ENCODE data around the gene GFOD2.

GFOD2 gene

DNA sequence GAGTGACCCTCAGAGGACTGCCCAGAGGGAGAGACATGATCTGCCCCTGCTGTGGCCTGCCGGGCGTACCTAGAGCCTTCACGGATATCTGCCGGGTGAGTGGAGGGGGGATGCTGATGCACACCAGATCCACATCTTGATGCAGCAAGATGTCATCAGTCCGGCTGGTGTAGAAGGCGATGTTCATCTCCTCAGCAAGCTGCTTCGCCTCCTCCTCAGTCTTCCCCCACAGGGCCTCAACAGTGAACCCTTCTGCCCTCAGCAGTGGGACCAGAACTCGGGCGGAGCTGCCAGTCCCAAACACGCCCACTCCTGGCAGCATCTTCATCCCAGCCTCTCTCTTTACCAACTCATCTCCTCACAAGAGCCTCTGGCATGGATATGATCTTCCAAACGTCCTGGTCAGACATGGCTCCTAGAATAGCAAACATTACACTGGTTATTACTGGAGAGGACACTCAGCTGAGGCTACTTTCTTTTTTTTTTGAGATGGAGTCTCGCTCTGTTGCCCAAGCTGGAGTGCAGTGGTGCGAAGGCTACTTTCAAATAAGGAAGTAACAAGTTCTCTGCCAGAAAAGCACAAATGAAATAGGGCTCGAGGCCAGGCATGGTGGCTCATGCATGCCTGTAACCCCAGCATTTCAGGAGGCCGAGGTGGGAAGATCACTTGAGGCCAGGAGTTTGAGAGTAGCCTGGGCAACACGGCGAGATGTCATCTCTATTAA is 33.6 kb downstream of the GFOD2 start:
- no peaks in the 10 kb centered on the region for H4K20me1 ChIP-seq (ENCODE audit: insufficient read depth)
- H3K27ac ChIP-seq = no peak overlapping the region
- H3K4me1 ChIP-seq (ENCODE audit: low read depth, poor library complexity, severe bottlenecking) = no peaks in the 10 kb centered on the region
- H3K9ac ChIP-seq = no peak overlapping the region
- TF ChIP-seq, protein P1, sequence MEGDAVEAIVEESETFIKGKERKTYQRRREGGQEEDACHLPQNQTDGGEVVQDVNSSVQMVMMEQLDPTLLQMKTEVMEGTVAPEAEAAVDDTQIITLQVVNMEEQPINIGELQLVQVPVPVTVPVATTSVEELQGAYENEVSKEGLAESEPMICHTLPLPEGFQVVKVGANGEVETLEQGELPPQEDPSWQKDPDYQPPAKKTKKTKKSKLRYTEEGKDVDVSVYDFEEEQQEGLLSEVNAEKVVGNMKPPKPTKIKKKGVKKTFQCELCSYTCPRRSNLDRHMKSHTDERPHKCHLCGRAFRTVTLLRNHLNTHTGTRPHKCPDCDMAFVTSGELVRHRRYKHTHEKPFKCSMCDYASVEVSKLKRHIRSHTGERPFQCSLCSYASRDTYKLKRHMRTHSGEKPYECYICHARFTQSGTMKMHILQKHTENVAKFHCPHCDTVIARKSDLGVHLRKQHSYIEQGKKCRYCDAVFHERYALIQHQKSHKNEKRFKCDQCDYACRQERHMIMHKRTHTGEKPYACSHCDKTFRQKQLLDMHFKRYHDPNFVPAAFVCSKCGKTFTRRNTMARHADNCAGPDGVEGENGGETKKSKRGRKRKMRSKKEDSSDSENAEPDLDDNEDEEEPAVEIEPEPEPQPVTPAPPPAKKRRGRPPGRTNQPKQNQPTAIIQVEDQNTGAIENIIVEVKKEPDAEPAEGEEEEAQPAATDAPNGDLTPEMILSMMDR (conservative IDR thresholded peaks at IDR 0.05; ENCODE audit: low read depth, low read length) = no peak
- no peaks in the 10 kb centered on the region for H3K79me2 ChIP-seq (ENCODE audit: insufficient read depth, low read depth)
- no peak overlapping the region for H3K4me3 ChIP-seq (IDR thresholded peaks at IDR 0.05; ENCODE audit: insufficient read depth, low read depth, low read length)
- no peaks in the 10 kb centered on the region for H3K27me3 ChIP-seq (ENCODE audit: insufficient read depth, low read depth)
- H2AFZ ChIP-seq (ENCODE audit: low read depth) = no peak overlapping the region
- no peaks in the 10 kb centered on the region for H3K36me3 ChIP-seq (ENCODE audit: insufficient read depth)
- H3K4me2 ChIP-seq = no peak overlapping the region

DNA sequence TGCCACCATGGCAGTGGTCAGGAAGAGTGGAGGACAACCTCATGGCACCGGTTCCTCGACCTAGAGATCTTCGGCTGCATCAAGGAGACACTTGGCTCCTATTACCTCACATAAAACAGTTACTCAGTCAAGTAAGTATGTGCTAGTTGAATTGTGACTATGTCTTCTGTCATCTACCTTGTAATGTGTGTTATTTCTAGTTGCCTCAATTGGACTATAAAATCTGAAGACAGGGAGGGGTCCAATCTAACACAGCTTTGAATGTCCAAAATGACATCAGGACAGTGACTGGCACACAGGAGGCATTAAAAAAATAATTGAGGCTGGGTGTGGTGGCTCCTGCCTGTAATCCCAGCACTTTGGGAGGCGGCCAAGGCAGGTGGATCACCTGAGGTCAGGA is 35.3 kb downstream of the GFOD2 start:
- H3K9ac ChIP-seq = no peak overlapping the region
- H3K36me3 ChIP-seq (ENCODE audit: insufficient read depth) = no peaks in the 10 kb centered on the region
- no peak overlapping the region for H3K27ac ChIP-seq
- no peaks in the 10 kb centered on the region for H3K27me3 ChIP-seq (ENCODE audit: insufficient read depth, low read depth)
- TF ChIP-seq, protein P1 (conservative IDR thresholded peaks at IDR 0.05; ENCODE audit: low read depth, low read length) = no peak
- no peaks in the 10 kb centered on the region for H3K4me1 ChIP-seq (ENCODE audit: low read depth, poor library complexity, severe bottlenecking)
- no peak overlapping the region for H3K4me2 ChIP-seq
- no peaks in the 10 kb centered on the region for H4K20me1 ChIP-seq (ENCODE audit: insufficient read depth)
- no peak overlapping the region for H3K4me3 ChIP-seq (IDR thresholded peaks at IDR 0.05; ENCODE audit: insufficient read depth, low read depth, low read length)
- H2AFZ ChIP-seq (ENCODE audit: low read depth) = no peak overlapping the region
- no peaks in the 10 kb centered on the region for H3K79me2 ChIP-seq (ENCODE audit: insufficient read depth, low read depth)

DNA sequence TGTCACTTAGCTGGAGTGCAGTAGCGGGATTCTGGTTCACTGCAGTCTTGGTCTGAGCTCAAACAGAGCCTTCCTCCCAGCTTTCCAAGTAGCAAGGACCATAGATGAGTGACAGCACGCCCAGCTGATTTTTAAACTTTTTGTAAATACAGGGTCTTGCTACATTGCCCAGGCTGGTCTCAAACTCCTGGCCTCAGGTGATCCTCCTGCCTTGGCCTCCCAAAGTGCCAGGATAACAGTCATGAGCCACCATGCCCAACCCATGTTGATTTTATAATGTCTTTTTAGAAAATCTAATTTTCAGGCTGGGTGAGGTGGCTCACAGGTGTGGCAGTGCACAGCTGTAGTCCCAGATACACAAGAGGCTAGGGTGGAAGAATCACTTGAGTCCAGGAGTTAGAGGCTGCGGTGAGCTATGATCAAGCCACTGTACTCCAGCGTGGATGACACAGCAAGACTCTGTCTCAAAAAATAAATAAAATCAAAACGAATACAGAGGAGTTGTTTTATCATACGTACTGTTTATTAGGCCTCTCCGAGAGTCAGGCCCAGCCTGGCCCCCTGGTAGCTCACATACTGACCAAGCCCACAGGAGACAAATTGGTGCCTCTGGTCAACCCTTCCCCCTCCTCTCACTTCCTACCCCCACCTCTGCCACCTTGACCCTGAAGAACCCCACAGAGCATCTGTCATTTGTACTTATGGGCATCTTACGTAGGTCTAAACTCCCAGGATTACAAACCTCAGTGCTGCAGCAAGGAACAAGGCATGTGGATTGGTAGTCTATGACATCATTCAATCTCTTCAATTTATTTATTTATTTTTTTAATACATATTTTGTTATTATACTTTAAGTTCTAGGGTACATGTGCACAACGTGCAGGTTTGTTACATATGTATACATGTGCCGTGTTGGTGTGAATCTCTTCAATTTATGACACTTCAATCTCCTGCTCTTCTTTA is 38.9 kb downstream of the GFOD2 start:
- Histone ChIP-seq H3K4me3 (IDR thresholded peaks at IDR 0.05; ENCODE audit: insufficient read depth, low read depth, low read length) (no peak overlapping the region), H2AFZ (ENCODE audit: low read depth) (no peak overlapping the region), H4K20me1 (ENCODE audit: insufficient read depth) (no peaks in the 10 kb centered on the region), H3K9ac (no peak overlapping the region), H3K4me1 (ENCODE audit: low read depth, poor library complexity, severe bottlenecking) (no peaks in the 10 kb centered on the region), H3K27me3 (ENCODE audit: insufficient read depth, low read depth) (no peaks in the 10 kb centered on the region), H3K36me3 (ENCODE audit: insufficient read depth) (no peaks in the 10 kb centered on the region), H3K79me2 (ENCODE audit: insufficient read depth, low read depth) (no peaks in the 10 kb centered on the region), H3K4me2 (no peak overlapping the region), H3K27ac (no peak overlapping the region)
- TF ChIP-seq, protein P1 (conservative IDR thresholded peaks at IDR 0.05; ENCODE audit: low read depth, low read length) = no peak

DNA sequence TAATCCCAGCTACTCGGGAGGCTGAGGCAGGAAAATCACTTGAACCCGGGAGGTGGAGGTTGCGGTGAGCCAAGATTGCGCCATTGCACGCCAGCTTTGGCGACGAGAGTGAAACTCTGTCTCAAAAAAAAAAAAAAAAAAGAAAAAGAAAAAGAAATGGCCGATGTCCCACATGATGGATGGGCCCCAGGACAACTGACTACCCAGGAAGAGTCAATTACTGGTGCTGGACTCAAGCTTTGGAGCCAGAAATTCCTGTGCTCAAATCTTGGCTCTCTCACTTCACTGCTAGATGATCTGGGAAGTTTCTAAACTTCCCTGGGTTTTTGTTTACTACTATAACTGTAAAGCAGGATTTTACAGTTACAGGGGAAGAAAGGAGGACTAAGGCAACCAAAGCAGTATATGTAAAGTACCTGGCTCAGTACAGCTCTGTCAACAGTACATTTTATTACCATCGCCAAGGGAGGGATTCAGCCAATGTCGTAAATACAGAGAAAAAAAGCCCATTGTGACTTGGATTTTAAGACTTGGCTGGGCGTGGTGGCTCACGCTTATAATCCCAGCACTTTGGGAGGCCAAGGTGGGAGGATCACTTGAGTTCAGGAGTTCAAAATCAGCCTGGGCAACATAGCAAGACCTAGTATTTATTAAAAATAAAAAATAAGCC is 40.6 kb downstream of the GFOD2 start:
- H3K36me3 ChIP-seq (ENCODE audit: insufficient read depth) = no peaks in the 10 kb centered on the region
- H3K9ac ChIP-seq = no peak overlapping the region
- no peaks in the 10 kb centered on the region for H4K20me1 ChIP-seq (ENCODE audit: insufficient read depth)
- H3K27ac ChIP-seq = no peak overlapping the region
- no peak overlapping the region for H3K4me2 ChIP-seq
- TF ChIP-seq, protein P1 (conservative IDR thresholded peaks at IDR 0.05; ENCODE audit: low read depth, low read length) = no peak
- no peaks in the 10 kb centered on the region for H3K4me1 ChIP-seq (ENCODE audit: low read depth, poor library complexity, severe bottlenecking)
- no peaks in the 10 kb centered on the region for H3K27me3 ChIP-seq (ENCODE audit: insufficient read depth, low read depth)
- H2AFZ ChIP-seq (ENCODE audit: low read depth) = no peak overlapping the region
- no peak overlapping the region for H3K4me3 ChIP-seq (IDR thresholded peaks at IDR 0.05; ENCODE audit: insufficient read depth, low read depth, low read length)
- no peaks in the 10 kb centered on the region for H3K79me2 ChIP-seq (ENCODE audit: insufficient read depth, low read depth)

Measured in KMS-11 (cell line).